ENCODE measurements around the gene CCDC12. TPM values are rescaled to one million over a fixed set of nuclear protein-coding genes. Genes with fewer than 3 reads are reported as not detected.

Gene CCDC12
- total RNA-seq, 1 donor from 2014 or later = 17.9 TPM

DNA sequence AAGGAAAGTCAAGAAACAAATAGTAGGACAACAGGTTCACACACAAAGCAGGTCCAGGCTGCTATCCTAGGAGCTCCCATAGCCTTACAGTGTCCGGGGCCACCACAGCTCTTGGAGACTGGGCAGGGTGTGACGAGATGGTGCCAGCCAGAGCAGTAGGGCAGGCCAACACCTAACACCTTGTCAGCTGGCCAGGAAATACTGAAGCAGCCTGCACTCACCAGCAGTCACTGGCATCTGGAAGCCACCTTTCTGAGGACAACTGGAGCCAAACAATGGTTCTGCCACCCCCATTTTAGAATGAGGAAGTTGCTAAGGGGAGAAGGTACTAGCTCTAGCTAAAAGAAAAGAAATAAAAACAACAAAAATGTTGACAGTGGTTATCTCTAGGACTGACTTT, 47.2 kb downstream of the CCDC12 start:
- H3K36me3 Mint-ChIP-seq = peaks cover 16% of the 10 kb centered on the region
- H3K27ac Mint-ChIP-seq = no peak overlapping the region
- Histone ChIP-seq H3K4me1 (peaks cover 7% of the 10 kb centered on the region), H3K79me2 (ENCODE audit: low read depth) (peaks cover 60% of the 10 kb centered on the region), H3F3A (ENCODE audit: low read depth) (no peaks in the 10 kb centered on the region), H3K4me3 (no peak overlapping the region), H2AFZ (replicated peaks) (no peak overlapping the region), H3K4me2 (no peak overlapping the region), H3K9ac (no peak overlapping the region), H3K36me3 (no peaks in the 10 kb centered on the region), H3K27ac (no peak overlapping the region), H3K9me3 (ENCODE audit: low read depth) (no peaks in the 10 kb centered on the region), H3K27me3 (no peaks in the 10 kb centered on the region), H4K20me1 (ENCODE audit: low read depth) (peaks cover 49% of the 10 kb centered on the region)
- H3K27me3 Mint-ChIP-seq (ENCODE audit: insufficient read depth, low read depth) = no peaks in the 10 kb centered on the region
- no peak for TF ChIP-seq EZH2phosphoT487 (IDR thresholded peaks at IDR 0.05)
- TF ChIP-seq, protein P1, sequence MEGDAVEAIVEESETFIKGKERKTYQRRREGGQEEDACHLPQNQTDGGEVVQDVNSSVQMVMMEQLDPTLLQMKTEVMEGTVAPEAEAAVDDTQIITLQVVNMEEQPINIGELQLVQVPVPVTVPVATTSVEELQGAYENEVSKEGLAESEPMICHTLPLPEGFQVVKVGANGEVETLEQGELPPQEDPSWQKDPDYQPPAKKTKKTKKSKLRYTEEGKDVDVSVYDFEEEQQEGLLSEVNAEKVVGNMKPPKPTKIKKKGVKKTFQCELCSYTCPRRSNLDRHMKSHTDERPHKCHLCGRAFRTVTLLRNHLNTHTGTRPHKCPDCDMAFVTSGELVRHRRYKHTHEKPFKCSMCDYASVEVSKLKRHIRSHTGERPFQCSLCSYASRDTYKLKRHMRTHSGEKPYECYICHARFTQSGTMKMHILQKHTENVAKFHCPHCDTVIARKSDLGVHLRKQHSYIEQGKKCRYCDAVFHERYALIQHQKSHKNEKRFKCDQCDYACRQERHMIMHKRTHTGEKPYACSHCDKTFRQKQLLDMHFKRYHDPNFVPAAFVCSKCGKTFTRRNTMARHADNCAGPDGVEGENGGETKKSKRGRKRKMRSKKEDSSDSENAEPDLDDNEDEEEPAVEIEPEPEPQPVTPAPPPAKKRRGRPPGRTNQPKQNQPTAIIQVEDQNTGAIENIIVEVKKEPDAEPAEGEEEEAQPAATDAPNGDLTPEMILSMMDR (IDR thresholded peaks at IDR 0.05) = no peak
- no peak for TF ChIP-seq EZH2 (IDR thresholded peaks at IDR 0.05)
- H3K9me3 Mint-ChIP-seq = no peaks in the 10 kb centered on the region
- H3K4me1 Mint-ChIP-seq = peaks cover 12% of the 10 kb centered on the region
- no peak for DNase-seq (ENCODE audit: low spot score)
- no peak overlapping the region for H3K4me3 Mint-ChIP-seq

DNA sequence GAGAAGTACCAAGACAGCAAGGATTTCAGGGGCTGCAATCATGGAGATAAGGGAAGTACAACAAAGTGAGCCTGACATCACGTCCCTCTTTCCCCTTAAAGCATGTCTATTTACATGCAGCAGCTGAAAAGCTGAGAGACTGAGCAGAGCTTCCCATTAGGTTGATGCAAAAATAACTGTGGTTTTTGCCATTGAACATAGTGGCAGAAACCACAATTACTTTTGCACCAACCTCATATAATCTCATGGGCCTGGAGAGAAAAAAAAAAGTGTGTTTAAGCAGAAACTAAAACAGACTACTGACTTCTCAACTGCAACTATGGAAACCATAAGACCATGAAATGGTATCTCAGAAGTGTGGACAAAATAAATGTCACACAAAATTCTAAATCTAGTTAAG, 48.3 kb downstream of the CCDC12 start:
- no peaks in the 10 kb centered on the region for H3K27me3 Mint-ChIP-seq (ENCODE audit: insufficient read depth, low read depth)
- Histone ChIP-seq H3K9ac (no peak overlapping the region), H3K27me3 (no peaks in the 10 kb centered on the region), H3K4me3 (no peak overlapping the region), H4K20me1 (ENCODE audit: low read depth) (peaks cover 54% of the 10 kb centered on the region), H2AFZ (replicated peaks) (no peak overlapping the region), H3K36me3 (no peaks in the 10 kb centered on the region), H3K4me2 (no peak overlapping the region), H3K4me1 (peaks cover 7% of the 10 kb centered on the region), H3K79me2 (ENCODE audit: low read depth) (peaks cover 50% of the 10 kb centered on the region), H3K9me3 (ENCODE audit: low read depth) (no peaks in the 10 kb centered on the region), H3F3A (ENCODE audit: low read depth) (no peaks in the 10 kb centered on the region), H3K27ac (no peak overlapping the region)
- no peak overlapping the region for H3K4me3 Mint-ChIP-seq
- H3K4me1 Mint-ChIP-seq = peaks cover 12% of the 10 kb centered on the region
- DNase-seq (ENCODE audit: low spot score) = no peak
- TF ChIP-seq EZH2phosphoT487 (IDR thresholded peaks at IDR 0.05) = no peak
- TF ChIP-seq EZH2 (IDR thresholded peaks at IDR 0.05) = no peak
- TF ChIP-seq, protein P1 (IDR thresholded peaks at IDR 0.05) = no peak
- peaks cover 19% of the 10 kb centered on the region for H3K36me3 Mint-ChIP-seq
- no peak overlapping the region for H3K27ac Mint-ChIP-seq
- no peaks in the 10 kb centered on the region for H3K9me3 Mint-ChIP-seq

DNA sequence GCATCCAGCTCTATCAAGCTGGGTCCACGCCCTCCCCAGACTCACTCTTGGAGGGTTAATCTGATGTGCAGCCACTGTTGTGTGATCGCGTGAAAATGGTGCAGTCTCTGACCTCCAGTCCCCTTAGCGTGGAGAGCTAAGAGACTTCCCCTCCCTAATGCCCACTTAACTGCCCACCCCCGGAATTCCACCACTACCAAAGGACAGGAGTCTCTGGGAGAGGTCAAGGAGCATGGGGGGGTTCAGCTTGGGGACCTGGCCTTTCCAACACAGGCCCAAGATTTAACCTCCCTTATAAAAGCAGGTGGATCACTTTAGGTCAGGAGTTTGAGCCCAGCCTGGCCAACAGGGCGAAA, 48.8 kb downstream of the CCDC12 start:
- Histone ChIP-seq H3K9me3 (ENCODE audit: low read depth) (no peaks in the 10 kb centered on the region), H4K20me1 (ENCODE audit: low read depth) (peaks cover 53% of the 10 kb centered on the region), H3K36me3 (no peaks in the 10 kb centered on the region), H3K27me3 (no peaks in the 10 kb centered on the region), H3K4me3 (no peak overlapping the region), H3K4me2 (no peak overlapping the region), H3K79me2 (ENCODE audit: low read depth) (peaks cover 45% of the 10 kb centered on the region), H3K27ac (no peak overlapping the region), H2AFZ (replicated peaks) (no peak overlapping the region), H3K9ac (no peak overlapping the region), H3K4me1 (peaks cover 7% of the 10 kb centered on the region), H3F3A (ENCODE audit: low read depth) (no peaks in the 10 kb centered on the region)
- Mint-ChIP-seq H3K9me3 (no peaks in the 10 kb centered on the region), H3K4me1 (peaks cover 12% of the 10 kb centered on the region), H3K36me3 (peaks cover 24% of the 10 kb centered on the region), H3K4me3 (no peak overlapping the region), H3K27ac (no peak overlapping the region), H3K27me3 (ENCODE audit: insufficient read depth, low read depth) (peaks cover 2% of the 10 kb centered on the region)
- no peak for DNase-seq (ENCODE audit: low spot score)
- no peak for TF ChIP-seq EZH2phosphoT487 (IDR thresholded peaks at IDR 0.05)
- no peak for TF ChIP-seq EZH2 (IDR thresholded peaks at IDR 0.05)
- TF ChIP-seq, protein P1 (IDR thresholded peaks at IDR 0.05) = no peak
